ENCODE data around the gene TTC16. TPM values are rescaled to one million over a fixed set of nuclear protein-coding genes. Genes with fewer than 3 reads are reported as not detected.
"Not testable (repeated sequence)": the region's sequence is repeated elsewhere in the genome, so short reads cannot be mapped to it uniquely, and the experiment has no call there.

Gene TTC16
- total RNA-seq, 1 donor from 2014 or later: 0.22 TPM

DNA sequence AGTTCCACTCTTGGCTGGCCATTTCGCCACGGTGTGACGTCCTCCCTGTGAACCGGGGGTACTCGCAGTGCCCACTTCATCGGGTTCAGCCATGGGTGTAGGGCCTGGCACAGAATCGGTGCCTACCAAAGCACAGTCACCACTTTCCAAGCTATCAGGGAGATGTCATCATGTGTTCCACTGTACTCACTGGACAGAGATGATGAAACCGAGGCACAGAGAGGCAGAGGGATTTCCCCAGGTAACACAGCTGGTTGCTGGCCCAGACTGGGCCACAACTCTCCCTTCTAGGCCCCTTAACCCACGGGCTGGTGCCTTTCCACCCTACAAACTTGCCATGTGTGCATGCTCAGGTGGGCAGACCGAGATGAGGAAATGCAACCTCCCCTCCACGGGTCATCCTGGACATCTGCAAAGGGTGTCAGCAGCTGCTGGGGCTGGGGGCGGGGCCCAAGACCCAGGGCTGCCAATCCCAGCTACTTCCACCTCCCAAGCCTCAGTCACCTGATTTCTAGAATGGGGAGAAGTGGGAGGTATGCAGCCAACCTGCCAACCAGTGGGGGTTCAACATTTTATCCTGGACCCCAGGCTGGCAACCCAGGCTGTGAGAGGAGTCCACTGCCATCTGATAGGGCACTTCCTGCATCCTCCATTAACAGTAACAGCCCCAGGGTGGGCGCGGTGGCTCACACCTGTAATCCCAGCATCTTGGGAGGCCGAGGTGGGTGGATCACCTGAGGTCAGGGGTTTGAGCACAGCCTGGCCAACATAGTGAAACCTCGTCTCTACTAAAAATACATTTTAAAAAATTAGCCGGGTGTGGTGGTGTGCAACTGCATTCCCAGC, 63.5 kb downstream of the TTC16 start:
- intact Hi-C loops (cut with micrococcal nuclease): loop anchor here (1.0 to 10.0 kb wide), 3 partner anchors 8 to 1245 kb away; partner anchors contain the start of gene SH3GLB2

DNA sequence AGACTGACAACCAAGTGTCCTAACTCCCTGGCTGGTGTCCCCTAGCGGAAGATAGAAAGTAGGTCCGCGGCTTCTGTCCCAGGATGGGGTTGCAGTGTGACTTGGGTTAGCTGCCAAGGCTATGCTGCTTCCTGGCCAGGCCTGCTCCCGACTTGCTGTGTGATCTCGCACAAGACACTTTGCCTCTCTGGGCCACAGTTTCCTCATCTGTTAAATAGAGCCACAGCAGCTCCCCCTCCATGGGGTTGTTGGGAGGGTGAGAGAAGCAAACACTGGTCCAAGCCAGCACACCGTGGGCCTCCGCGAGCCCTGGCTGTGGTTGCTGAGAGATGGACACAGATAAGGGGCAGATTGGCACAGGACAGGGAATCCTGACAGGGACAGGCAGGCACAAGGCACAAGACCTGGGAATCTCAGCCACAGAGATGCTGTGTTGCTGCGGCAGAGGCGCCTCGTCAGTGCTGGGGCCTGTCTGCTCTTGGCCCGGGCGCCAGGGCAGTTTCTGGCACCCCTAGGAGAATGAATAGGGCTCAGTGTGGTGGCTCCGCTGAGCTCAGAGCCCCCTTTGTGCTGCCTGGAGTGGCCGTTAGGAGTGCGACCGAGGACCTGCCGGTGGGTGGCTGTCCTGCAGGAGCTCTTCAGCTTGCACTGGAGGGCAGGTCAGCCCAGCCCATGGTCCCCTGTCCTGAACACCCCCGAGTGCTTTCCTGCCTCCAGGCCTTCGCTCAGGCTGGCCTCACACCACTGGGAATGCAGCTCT, 64.4 kb downstream of the TTC16 start:
- intact Hi-C loops (cut with micrococcal nuclease): no loop called here

DNA sequence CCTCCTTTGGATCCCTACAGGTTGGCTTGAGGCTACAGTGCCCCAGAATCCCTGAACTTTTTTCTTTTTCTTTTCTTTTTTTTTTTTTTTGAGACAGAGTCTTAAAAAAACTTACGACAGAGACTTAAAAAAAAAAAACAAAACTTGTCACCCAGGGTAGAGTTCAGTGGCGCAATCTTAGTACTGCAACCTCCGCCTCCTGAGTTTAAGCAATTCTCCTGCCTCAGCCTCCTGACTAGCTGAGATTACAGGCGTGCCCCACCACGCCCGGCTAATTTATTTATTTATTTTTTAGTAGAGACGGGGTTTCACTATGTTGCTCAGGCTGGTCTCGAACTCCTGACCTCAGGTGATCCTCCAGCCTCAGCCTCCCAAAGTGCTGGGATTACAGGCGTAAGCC, 65.0 kb downstream of the TTC16 start:
- intact Hi-C loops (cut with micrococcal nuclease): not testable (repeated sequence)

Other genes starting within 250 kb of the TTC16 start
- 16.0 and 16.8 TPM in 2 replicates for gene STXBP1, start 103.8 kb upstream of the TTC16 start, total RNA-seq
- gene CFAP157, start 9.1 kb upstream of the TTC16 start, total RNA-seq: 0.07 and 0.10 TPM in 2 replicates
- gene PTRH1, start 416 bp upstream of the TTC16 start, total RNA-seq: 10.1 and 11.0 TPM in 2 replicates
- gene TOR2A, start 19.2 kb downstream of the TTC16 start, total RNA-seq: 17.9 and 18.6 TPM in 2 replicates
- gene SH2D3C, start 62.6 kb downstream of the TTC16 start, total RNA-seq: 76.4 and 77.6 TPM in 2 replicates
- 111 and 113 TPM in 2 replicates for gene CDK9, start 70.0 kb downstream of the TTC16 start, total RNA-seq
- 89.5 and 94.8 TPM in 2 replicates for gene FPGS, start 86.8 kb downstream of the TTC16 start, total RNA-seq
- 20.6 and 24.1 TPM in 2 replicates for gene ENG, start 138.6 kb downstream of the TTC16 start, total RNA-seq
- gene AK1, start 161.6 kb downstream of the TTC16 start, total RNA-seq: 58.5 and 60.2 TPM in 2 replicates
- 114 and 116 TPM in 2 replicates for gene ST6GALNAC6, start 183.5 kb downstream of the TTC16 start, total RNA-seq
- 28.4 and 32.2 TPM in 2 replicates for gene ST6GALNAC4, start 201.0 kb downstream of the TTC16 start, total RNA-seq
- gene PIP5KL1, start 214.7 kb downstream of the TTC16 start, total RNA-seq: 1.7 and 1.8 TPM in 2 replicates
- 51.3 and 53.8 TPM in 2 replicates for gene DPM2, start 221.8 kb downstream of the TTC16 start, total RNA-seq